Activated CD8-positive, alpha-beta memory T cell treated with anti-CD3 and anti-CD28 coated beads, Interleukin-2, amount 50 U/mL, for 24 hours (primary cell): ENCODE data around the gene PRR12.

ENCODE experiments used
- DNase-seq: peaks from one replicate; pipeline ENCODE4 v3.0.0-alpha.2; 2020; ENCODE audit errors: extremely low read depth

The PRR12 gene

DNA sequence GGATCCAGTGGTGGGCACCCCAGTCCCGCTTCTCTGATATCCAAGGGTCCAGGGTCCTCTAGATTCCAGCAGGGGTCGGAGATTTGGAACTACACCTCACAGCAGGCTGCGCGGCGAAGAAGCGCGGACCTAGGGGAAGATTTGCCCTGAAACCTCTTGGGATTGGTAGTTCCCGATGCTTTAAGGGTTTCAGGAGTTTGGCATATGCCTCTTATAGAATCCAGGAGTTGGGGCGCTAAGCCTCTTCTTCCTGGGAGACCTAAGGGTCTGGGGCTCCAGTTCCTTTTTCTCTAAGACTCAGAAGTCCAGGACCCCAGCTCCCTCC lies 75.1 kb downstream of the PRR12 start:
- DNase-seq, result no peak

DNA sequence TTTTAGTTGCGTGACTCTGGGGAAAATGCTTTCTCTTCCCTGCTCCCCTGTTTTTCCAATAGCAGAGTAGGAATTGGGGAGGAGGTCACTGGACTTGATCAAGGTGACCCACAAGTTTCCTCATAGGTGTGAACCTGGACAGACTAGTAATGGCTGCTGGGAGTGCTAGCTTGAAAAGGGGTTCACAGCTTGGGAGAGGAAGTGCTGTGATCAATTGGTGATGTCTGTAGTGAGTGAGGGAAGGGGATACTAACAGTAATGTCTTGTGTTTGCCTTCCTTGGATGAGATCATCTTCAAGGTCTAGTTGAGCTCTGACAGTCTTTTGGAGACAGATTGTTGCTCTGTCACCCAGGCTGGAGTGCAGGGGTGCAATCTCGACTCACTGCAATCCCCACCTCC lies 76.5 kb downstream of the PRR12 start:
- no peak for DNase-seq

DNA sequence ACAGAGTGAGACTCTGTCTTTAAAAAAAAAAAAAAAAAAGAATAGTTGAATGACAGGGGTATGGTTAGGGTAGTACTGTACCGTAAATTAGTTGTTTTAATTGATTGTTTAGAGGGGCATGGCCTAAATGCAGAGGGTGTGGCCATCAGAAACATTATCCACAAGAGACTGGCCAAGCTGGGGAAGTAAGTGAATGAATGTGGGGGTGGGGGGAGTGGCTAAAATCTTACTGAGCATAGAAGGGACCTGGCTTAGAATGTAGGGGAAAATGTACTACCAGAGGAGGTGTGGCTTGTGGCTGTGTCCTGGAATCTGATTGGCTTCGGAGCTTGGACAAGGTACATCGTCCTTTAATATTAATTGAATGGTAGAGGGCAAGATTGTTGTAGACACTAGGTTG lies 78.5 kb downstream of the PRR12 start:
- no peak for DNase-seq

DNA sequence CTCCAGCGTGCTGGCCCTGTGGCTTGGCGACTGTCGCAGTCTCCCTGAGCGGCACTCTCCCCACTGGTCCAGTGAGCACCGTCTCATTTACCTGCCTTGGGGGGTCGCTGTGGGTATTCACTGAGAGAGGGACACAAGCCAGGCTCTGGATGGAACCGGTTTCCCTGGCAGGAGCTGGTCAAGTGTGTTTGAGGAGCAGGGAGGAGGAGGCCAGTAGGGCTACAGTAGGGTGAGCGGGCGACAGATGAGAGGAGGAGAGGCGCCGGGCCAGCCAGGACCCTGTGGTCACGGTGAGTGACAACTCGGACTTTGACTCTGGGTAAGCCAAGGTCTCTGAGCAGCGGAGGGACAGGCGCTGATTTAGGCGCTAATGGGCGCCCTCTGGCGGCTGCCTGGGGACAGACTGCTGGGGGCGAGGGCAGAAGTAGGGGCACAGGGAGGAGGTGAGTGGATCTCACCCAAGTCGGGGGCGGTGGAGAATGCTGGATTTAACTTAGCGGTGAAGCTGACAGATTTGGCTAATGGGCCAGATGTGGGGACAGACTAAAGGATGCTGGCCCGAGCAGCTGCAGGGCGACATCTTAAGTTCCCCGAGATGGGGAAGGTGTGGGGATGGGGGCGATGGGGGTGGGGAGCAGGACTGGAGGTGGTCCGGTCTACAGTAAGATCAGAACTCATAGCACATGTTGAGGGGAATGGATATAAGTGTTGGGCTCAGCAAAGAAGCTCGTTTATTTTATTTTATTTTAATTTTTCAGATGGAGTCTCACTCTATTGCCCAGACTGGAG lies 81.3 kb downstream of the PRR12 start:
- no peak for DNase-seq
